ENCODE data around the gene TNP1.

Gene TNP1

GRCh38 chr2:216837740-216838139 is 22.1 kb downstream of the TNP1 start:
- no peak for DNase-seq

- DNase-seq = no peak
Measured at GRCh38 chr2:216833061-216833460, 26.8 kb downstream of the TNP1 start.

- DNase-seq = no peak
Measured at GRCh38 chr2:216830346-216830745, 29.5 kb downstream of the TNP1 start.

GRCh38 chr2:216829533-216829932 is 30.3 kb downstream of the TNP1 start:
- DNase-seq = peak; percentile 68

- peak; percentile 12 for DNase-seq
Measured at GRCh38 chr2:216827073-216827720, 32.7 kb downstream of the TNP1 start.

GRCh38 chr2:216822470-216822869 is 37.4 kb downstream of the TNP1 start:
- DNase-seq = no peak

GRCh38 chr2:216820709-216821108 is 39.2 kb downstream of the TNP1 start:
- DNase-seq = no peak

GRCh38 chr2:216819766-216820165 is 40.1 kb downstream of the TNP1 start:
- DNase-seq = no peak

GRCh38 chr2:216819055-216819454 is 40.8 kb downstream of the TNP1 start:
- DNase-seq = no peak

- no peak for DNase-seq
Measured at GRCh38 chr2:216810399-216811160, 49.3 kb downstream of the TNP1 start.
